HG03520 (cell line): ENCODE measurements around the gene MYBPHL.

Source experiments
- ATAC-seq: cut with Tn5 transposase; IDR thresholded peaks from one replicate; pipeline ENCODE4 v1.9.1; 2021; ENCODE audit warnings: mild to moderate bottlenecking, moderate library complexity; ENCODE audit not compliant: unreplicated experiment

The MYBPHL gene

GRCh38 chr1:109281680-109282496, 24.9 kb downstream of the MYBPHL start:
- no peak for ATAC-seq

- ATAC-seq, result no peak
Measured at GRCh38 chr1:109280862-109281261, 25.9 kb downstream of the MYBPHL start.

- ATAC-seq, result no peak
Measured at GRCh38 chr1:109279615-109280278, 27.1 kb downstream of the MYBPHL start.

GRCh38 chr1:109277434-109278204, 29.2 kb downstream of the MYBPHL start:
- peak; percentile 76 for ATAC-seq

GRCh38 chr1:109275706-109276345, 31.0 kb downstream of the MYBPHL start:
- no peak for ATAC-seq

- no peak for ATAC-seq
Measured at GRCh38 chr1:109274533-109275476, 32.0 kb downstream of the MYBPHL start.

GRCh38 chr1:109273570-109274288, 33.1 kb downstream of the MYBPHL start:
- ATAC-seq, result no peak

- no peak for ATAC-seq
Measured at GRCh38 chr1:109272831-109273547, 33.8 kb downstream of the MYBPHL start.

GRCh38 chr1:109272021-109272799, 34.6 kb downstream of the MYBPHL start:
- no peak for ATAC-seq

GRCh38 chr1:109271458-109271857, 35.4 kb downstream of the MYBPHL start:
- ATAC-seq, result no peak

GRCh38 chr1:109270623-109271317, 36.0 kb downstream of the MYBPHL start:
- no peak for ATAC-seq

- no peak for ATAC-seq
Measured at GRCh38 chr1:109269981-109270622, 36.7 kb downstream of the MYBPHL start.

- ATAC-seq, result no peak
Measured at GRCh38 chr1:109269212-109269980, 37.4 kb downstream of the MYBPHL start.

- no peak for ATAC-seq
Measured at GRCh38 chr1:109268431-109269211, 38.2 kb downstream of the MYBPHL start.

GRCh38 chr1:109267743-109268300, 39.0 kb downstream of the MYBPHL start:
- ATAC-seq, result no peak
